GM18870 (cell line): ENCODE results near the gene CDHR2.
"Not testable (repeated sequence)": the region's sequence is repeated elsewhere in the genome, so short reads cannot be mapped to it uniquely, and the experiment has no call there.

Source experiments
- ATAC-seq: cut with Tn5 transposase; IDR thresholded peaks from one replicate; pipeline ENCODE4 v1.9.1; 2021; ENCODE audit warnings: moderate library complexity; ENCODE audit not compliant: unreplicated experiment

CDHR2 gene

GRCh38 chr5:176538230-176538988 is 10.7 kb upstream of the CDHR2 start:
- ATAC-seq, result no peak

GRCh38 chr5:176538989-176539384 is 10.2 kb upstream of the CDHR2 start:
- no peak for ATAC-seq

GRCh38 chr5:176540476-176540899 is 8.7 kb upstream of the CDHR2 start:
- ATAC-seq, result no peak

GRCh38 chr5:176540956-176541337 is 8.2 kb upstream of the CDHR2 start:
- no peak for ATAC-seq

GRCh38 chr5:176541338-176542134 is 7.6 kb upstream of the CDHR2 start:
- ATAC-seq, result no peak

GRCh38 chr5:176542135-176542595 is 7.0 kb upstream of the CDHR2 start:
- ATAC-seq, result no peak

GRCh38 chr5:176542596-176543427 is 6.3 kb upstream of the CDHR2 start:
- ATAC-seq, result no peak

GRCh38 chr5:176543428-176544182 is 5.5 kb upstream of the CDHR2 start:
- ATAC-seq, result no peak

GRCh38 chr5:176545388-176545736 is 3.8 kb upstream of the CDHR2 start:
- ATAC-seq, result no peak

GRCh38 chr5:176545737-176546509 is 3.2 kb upstream of the CDHR2 start:
- ATAC-seq, result no peak

GRCh38 chr5:176547802-176548201 is 1.3 kb upstream of the CDHR2 start:
- ATAC-seq, result no peak

- no peak for ATAC-seq
These were observed 729 bp downstream of the CDHR2 start for GRCh38 chr5:176549871-176550270.

- ATAC-seq, result no peak
These were observed 1.2 kb downstream of the CDHR2 start for GRCh38 chr5:176550275-176550831.

- ATAC-seq, result not testable (repeated sequence)
These were observed 1.8 kb downstream of the CDHR2 start for GRCh38 chr5:176550937-176551336.

GRCh38 chr5:176552332-176552869 is 3.3 kb downstream of the CDHR2 start:
- no peak for ATAC-seq

- ATAC-seq, result no peak
These were observed 4.3 kb downstream of the CDHR2 start for GRCh38 chr5:176553260-176554085.

- no peak for ATAC-seq
These were observed 8.7 kb downstream of the CDHR2 start for GRCh38 chr5:176557846-176558245.

- ATAC-seq, result no peak
These were observed 10.5 kb downstream of the CDHR2 start for GRCh38 chr5:176559683-176560082.
